Kidney epithelial cell (primary cell): ENCODE data around the gene CD82. TPM values are rescaled to one million over a fixed set of nuclear protein-coding genes. Genes with fewer than 3 reads are reported as not detected.

ENCODE experiments used
- DNase-seq: peaks from one replicate; pipeline ENCODE4 v3.0.0-alpha.2; 2010; ENCODE audit warnings: low read depth
- H3K27me3 ChIP-seq: 2 replicates; pipeline ENCODE4 v1.6.0; 2011; ENCODE audit warnings: low read length; ENCODE audit not compliant: control insufficient read depth, insufficient read depth
- H3K36me3 ChIP-seq: 2 replicates; pipeline ENCODE4 v1.5.1; 2011; ENCODE audit warnings: low read length; ENCODE audit not compliant: control insufficient read depth, insufficient read depth
- H3K4me3 ChIP-seq: 2 replicates; pipeline ENCODE4 v1.5.1; 2011; ENCODE audit warnings: low read depth, mild to moderate bottlenecking, control low read depth, low read length
- total RNA-seq: library from RNA; depleted of rRNA; stranded (reverse); fragments of >200 nt; gene quantifications from 2 replicates; pipeline ENCODE4 v1.2.3, GENCODE V29; 2015
- TF ChIP-seq, protein P1 (sequence below): IDR thresholded peaks from 2 replicates; pipeline ENCODE4 v1.5.1; 2011; ENCODE audit warnings: mild to moderate bottlenecking, moderate library complexity, low read length, control low read depth, inconsistent platforms; ENCODE audit not compliant: insufficient read depth, poor library complexity, severe bottlenecking

CD82 gene
- total RNA-seq, 1 donor from 2014 or later, result 47.3 TPM

- Histone ChIP-seq H3K36me3 (no peaks in the 10 kb centered on the region), H3K4me3 (no peak overlapping the region), H3K27me3 (no peaks in the 10 kb centered on the region)
- TF ChIP-seq, protein P1, sequence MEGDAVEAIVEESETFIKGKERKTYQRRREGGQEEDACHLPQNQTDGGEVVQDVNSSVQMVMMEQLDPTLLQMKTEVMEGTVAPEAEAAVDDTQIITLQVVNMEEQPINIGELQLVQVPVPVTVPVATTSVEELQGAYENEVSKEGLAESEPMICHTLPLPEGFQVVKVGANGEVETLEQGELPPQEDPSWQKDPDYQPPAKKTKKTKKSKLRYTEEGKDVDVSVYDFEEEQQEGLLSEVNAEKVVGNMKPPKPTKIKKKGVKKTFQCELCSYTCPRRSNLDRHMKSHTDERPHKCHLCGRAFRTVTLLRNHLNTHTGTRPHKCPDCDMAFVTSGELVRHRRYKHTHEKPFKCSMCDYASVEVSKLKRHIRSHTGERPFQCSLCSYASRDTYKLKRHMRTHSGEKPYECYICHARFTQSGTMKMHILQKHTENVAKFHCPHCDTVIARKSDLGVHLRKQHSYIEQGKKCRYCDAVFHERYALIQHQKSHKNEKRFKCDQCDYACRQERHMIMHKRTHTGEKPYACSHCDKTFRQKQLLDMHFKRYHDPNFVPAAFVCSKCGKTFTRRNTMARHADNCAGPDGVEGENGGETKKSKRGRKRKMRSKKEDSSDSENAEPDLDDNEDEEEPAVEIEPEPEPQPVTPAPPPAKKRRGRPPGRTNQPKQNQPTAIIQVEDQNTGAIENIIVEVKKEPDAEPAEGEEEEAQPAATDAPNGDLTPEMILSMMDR, result no peak
- no peak for DNase-seq
Observed at GRCh38 chr11:44571871-44572270, 6.4 kb downstream of the CD82 start.

GRCh38 chr11:44572436-44572835 is 7.0 kb downstream of the CD82 start:
- DNase-seq, result no peak
- H3K27me3 ChIP-seq, result no peaks in the 10 kb centered on the region
- TF ChIP-seq, protein P1, result no peak
- H3K36me3 ChIP-seq, result no peaks in the 10 kb centered on the region
- H3K4me3 ChIP-seq, result no peak overlapping the region

DNA sequence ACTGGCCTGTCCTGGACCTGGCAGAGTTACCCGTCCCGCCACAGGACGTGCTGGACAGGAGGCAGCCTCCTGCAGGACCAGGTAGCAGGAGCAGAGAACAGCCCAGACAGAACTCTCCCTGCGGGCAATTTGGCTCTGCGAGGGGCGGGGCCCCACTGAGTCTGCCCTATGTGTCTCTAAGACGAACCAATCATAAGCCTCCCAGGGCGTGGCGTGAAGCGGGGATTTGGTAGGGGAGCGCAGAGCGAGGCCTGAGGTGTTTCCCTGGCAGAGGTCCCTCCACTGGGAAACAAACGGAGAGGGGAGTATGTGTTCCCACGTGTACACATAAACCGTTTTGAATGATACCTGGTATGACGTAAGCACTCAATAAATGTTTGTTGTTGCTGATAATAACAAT is 7.4 kb downstream of the CD82 start:
- no peak for DNase-seq
- TF ChIP-seq, protein P1, result no peak
- Histone ChIP-seq H3K4me3 (no peak overlapping the region), H3K27me3 (no peaks in the 10 kb centered on the region), H3K36me3 (no peaks in the 10 kb centered on the region)

DNA sequence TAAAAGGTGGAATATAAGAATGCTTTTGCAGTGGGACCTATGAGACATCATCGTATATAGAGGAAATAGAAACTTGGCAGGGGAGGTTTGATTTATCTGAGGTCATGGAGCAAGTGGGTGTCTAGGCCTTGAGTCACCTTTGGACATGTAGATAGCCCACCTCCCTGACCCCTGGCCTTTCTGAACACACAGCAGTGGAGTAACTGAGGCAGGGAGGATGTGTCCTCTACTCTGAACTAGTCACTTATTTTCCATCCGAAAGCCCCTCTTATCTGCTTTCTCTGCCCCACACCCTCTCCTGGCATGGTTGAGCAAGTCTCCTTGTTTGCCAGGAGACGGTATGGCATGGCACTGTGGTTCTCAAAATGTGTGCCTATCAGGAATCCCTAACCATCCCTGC is 7.9 kb downstream of the CD82 start:
- H3K27me3 ChIP-seq, result no peaks in the 10 kb centered on the region
- TF ChIP-seq, protein P1, result no peak
- H3K4me3 ChIP-seq, result no peak overlapping the region
- no peak for DNase-seq
- H3K36me3 ChIP-seq, result no peaks in the 10 kb centered on the region

GRCh38 chr11:44574610-44575287 is 9.3 kb downstream of the CD82 start:
- DNase-seq, result peak; percentile 91
- Histone ChIP-seq H3K27me3 (no peaks in the 10 kb centered on the region), H3K4me3 (no peak overlapping the region), H3K36me3 (no peaks in the 10 kb centered on the region)
- TF ChIP-seq, protein P1, result no peak

DNA sequence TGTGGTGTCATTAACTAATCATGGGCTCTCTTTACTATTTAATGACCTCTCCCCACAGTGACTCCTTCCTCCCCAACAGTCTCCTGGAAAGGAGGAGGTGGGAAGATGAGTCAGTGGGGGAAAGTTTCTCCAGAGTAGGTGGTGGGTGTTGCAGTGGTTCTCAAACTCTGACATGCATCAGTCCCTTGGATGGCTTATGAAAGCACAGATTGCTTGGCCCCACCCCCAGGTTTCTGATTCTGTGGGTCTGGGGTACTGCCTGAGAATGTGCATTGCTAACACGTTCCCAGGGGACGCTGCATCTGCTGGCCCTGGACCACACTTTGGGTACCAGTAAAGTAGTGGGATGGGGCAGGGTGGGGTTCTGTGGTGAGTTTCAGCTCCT is 9.8 kb downstream of the CD82 start:
- no peak for DNase-seq
- Histone ChIP-seq H3K4me3 (no peak overlapping the region), H3K27me3 (no peaks in the 10 kb centered on the region), H3K36me3 (no peaks in the 10 kb centered on the region)
- TF ChIP-seq, protein P1, result no peak
